Central memory CD8-positive, alpha-beta T cell (primary cell): ENCODE results near the gene EIF3D.
"Not testable (repeated sequence)": the region's sequence is repeated elsewhere in the genome, so short reads cannot be mapped to it uniquely, and the experiment has no call there.

Source experiments
- ATAC-seq: fragments of 150-1000 bp; cut with Tn5 transposase; replicated peaks from 2 replicates; pipeline ENCODE4 v1.10.0; 2022; ENCODE audit warnings: mild to moderate bottlenecking, moderate FRiP score, moderate number of reproducible peaks; ENCODE audit not compliant: poor library complexity, severe bottlenecking; ENCODE audit errors: extremely low read depth
- DNase-seq, 2 donors: peaks; one replicate each; pipeline ENCODE4 v3.0.0; 2021; ENCODE audit warnings: low spot score in 2 of 2
- H3K27ac Mint-ChIP-seq: one replicate; pipeline ENCODE4 v1.8.0; 2022; ENCODE audit warnings: low read depth, mild to moderate bottlenecking, moderate library complexity, mixed read lengths
- H3K27me3 Mint-ChIP-seq: one replicate; pipeline ENCODE4 v1.8.0; 2022; ENCODE audit warnings: mixed read lengths
- H3K36me3 Mint-ChIP-seq: one replicate; pipeline ENCODE4 v1.8.0; 2022; ENCODE audit warnings: mild to moderate bottlenecking, moderate library complexity, mixed read lengths; ENCODE audit not compliant: insufficient read depth
- H3K4me1 Mint-ChIP-seq: one replicate; pipeline ENCODE4 v1.8.0; 2022; ENCODE audit warnings: mixed read lengths
- H3K4me3 Mint-ChIP-seq: one replicate; pipeline ENCODE4 v1.8.0; 2022; ENCODE audit warnings: mild to moderate bottlenecking, moderate library complexity, mixed read lengths
- H3K9me3 Mint-ChIP-seq: one replicate; pipeline ENCODE4 v1.8.0; 2022; ENCODE audit warnings: mixed read lengths

Gene EIF3D

DNA sequence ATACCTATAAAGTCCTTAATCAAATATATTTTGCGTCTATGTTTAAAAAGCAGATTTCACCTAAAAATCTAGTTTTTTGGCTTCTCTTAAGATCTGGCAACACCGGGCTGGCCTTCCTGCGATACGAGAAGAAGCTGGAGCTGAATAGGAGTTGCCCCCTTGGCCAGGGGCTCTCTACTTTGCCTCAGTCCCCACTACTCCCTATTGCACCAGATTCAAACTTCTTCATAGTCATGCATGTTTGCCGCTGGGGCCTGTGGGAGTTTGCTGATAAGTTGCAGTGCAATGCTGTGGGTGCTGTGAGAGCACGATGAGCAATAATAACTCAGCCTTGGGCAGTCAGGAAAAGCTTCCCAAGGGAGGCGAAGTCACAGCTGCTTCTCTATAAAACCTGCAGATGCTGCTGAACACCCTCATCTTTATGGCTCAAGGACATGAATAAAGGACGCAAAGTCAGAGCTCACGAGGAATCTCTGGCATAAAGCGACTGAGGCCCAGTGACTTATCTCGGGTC, 15.2 kb upstream of the EIF3D start:
- Mint-ChIP-seq H3K9me3 (no peaks in the 10 kb centered on the region), H3K27me3 (peaks cover 57% of the 10 kb centered on the region), H3K36me3 (peaks cover under 1% of the 10 kb centered on the region), H3K27ac (no peak overlapping the region), H3K4me3 (no peak overlapping the region), H3K4me1 (no peaks in the 10 kb centered on the region)
- DNase-seq (no peak), ATAC-seq (no peak)

DNA sequence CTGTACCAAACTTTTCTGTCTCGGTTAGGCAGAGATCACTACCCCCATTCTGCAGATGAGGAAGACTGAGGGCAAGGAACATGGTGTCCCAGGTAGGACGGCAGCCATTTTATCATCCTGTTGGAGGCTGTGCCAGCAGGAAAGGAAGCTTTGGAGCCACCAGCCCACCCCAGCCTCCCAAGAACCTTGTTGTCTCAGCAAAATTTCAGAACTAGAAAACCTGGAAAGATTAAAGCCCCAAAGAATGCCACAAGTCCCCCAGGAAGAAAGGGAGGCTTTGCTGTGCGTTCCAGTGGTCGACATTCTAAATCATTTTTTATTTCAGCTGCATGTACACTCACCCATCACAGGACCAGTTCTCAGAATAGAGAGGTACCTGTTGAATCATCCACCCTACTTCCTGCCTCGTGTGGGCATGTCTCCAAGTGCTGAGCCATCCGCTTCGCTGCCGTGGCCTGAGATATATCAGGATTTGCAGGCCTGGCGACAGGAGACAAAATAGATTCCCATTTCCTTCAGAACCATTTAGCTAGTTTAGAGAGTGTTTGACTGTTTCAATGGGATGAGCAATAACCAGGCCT, 13.0 kb upstream of the EIF3D start:
- no peak overlapping the region for H3K4me3 Mint-ChIP-seq
- H3K27ac Mint-ChIP-seq, result no peak overlapping the region
- DNase-seq (no peak), ATAC-seq (no peak)
- no peaks in the 10 kb centered on the region for H3K4me1 Mint-ChIP-seq
- H3K36me3 Mint-ChIP-seq, result peaks cover 3% of the 10 kb centered on the region
- H3K9me3 Mint-ChIP-seq, result no peaks in the 10 kb centered on the region
- H3K27me3 Mint-ChIP-seq, result peaks cover 45% of the 10 kb centered on the region

DNA sequence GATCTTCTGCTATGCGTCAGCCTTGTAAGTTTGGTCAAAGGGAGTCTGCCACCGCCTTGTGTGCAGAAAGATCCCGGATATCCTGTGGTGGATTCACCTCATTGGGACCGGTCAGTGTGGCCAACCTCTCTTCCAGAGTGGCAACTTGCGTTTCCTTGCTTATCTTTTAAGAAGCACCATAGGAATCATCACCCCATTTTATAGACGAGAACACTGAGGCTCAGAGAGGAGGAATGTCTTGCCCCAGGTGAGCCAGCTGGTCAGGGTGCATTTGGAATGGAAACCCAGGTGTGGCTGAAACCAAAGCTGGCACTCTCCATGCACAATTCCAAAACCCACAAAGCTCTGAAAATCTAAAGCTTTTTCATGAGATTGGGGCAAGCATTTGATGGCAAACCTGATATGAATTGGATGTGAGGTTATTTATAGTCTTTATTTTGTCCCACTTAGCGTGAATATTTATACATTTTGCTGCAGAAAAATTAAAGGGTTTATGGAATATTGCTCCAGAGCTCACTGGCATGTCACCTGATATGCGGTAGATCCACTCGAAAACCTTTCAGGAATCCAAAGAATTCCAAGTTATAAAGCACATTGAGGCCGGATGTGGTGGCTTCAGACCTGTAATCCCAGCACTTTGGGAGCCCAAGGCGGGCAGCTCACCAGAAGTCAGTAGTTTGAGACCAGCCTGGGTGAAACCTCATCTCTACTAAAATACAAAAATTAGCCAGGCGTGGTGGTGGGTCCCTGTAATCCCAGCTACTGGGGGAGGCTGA, 12.1 kb upstream of the EIF3D start:
- Mint-ChIP-seq H3K4me1 (no peaks in the 10 kb centered on the region), H3K27ac (no peak overlapping the region), H3K27me3 (peaks cover 36% of the 10 kb centered on the region), H3K36me3 (peaks cover 3% of the 10 kb centered on the region), H3K9me3 (no peaks in the 10 kb centered on the region), H3K4me3 (no peak overlapping the region)
- ATAC-seq (no peak), DNase-seq (no peak)

DNA sequence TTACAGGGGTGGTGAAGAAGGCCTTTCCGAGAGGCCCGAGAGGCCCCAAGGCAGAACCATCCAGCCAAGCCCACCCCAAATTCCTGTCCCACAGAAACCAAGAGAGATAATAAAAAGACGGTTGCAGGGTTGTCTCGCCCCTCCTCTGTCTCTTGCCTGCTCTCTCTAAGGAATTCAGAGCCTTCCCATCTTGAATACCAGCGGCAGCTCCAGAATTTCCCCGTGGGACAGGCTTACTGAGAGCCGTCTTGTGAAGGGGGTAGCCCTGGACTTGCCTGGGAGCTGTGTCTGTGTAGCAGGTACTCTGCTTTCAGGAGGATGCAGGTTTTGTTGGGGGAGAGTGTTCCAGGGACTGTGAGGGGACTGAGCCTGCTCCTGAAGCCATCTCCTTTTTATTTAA, 9.6 kb upstream of the EIF3D start:
- ATAC-seq, result no peak

DNA sequence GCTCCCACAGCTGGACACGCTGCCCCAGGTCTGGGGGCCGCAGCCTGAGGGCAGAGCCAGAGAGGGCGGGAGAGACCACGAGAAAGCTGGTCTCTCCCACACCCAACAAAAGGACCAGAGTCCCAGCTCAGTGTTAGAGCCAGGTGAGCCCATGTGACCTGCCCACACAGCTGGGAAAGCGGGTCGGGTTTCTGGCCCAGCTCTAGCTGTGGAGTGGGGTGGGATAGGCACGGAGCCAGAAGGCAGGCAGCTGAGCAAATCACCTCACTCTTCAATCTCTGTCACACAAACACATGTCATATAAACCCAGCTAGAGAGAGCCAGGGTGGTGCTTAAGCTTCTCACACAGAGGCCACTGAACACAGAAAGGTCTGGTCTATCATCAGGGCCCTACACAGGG, 7.8 kb upstream of the EIF3D start:
- H3K27me3 Mint-ChIP-seq, result peaks cover 27% of the 10 kb centered on the region
- H3K27ac Mint-ChIP-seq, result no peak overlapping the region
- H3K4me3 Mint-ChIP-seq, result no peak overlapping the region
- peaks cover 3% of the 10 kb centered on the region for H3K36me3 Mint-ChIP-seq
- DNase-seq (no peak), ATAC-seq (no peak)
- no peaks in the 10 kb centered on the region for H3K4me1 Mint-ChIP-seq
- H3K9me3 Mint-ChIP-seq, result no peaks in the 10 kb centered on the region

More for the DNA sequence above, 9.6 kb upstream of the EIF3D start:
- Mint-ChIP-seq H3K4me3 (no peak overlapping the region), H3K27me3 (peaks cover 27% of the 10 kb centered on the region), H3K36me3 (peaks cover 3% of the 10 kb centered on the region), H3K9me3 (no peaks in the 10 kb centered on the region), H3K4me1 (no peaks in the 10 kb centered on the region), H3K27ac (no peak overlapping the region)
- DNase-seq, result no peak

DNA sequence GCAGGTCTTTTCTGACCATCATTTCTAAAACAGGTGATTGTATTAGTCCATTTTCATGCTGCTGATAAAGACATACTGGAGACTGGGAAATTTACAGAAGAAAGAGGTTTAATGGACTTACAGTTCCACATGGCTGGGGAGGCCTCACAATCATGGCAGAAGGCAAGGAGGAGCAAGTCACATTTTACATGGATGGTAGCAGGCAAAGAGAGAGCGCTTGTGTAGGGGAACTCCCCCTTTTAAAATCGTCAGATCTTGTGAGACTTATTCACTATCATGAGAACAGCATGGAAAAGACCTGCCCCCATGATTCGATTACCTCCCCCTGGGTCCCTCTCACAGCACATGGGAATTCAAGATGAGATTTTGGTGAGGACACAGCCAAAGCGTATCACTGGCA, 4.4 kb upstream of the EIF3D start:
- not testable (repeated sequence) for H3K4me3 Mint-ChIP-seq, H3K4me1 Mint-ChIP-seq, H3K27me3 Mint-ChIP-seq, H3K9me3 Mint-ChIP-seq, H3K27ac Mint-ChIP-seq, H3K36me3 Mint-ChIP-seq, ATAC-seq, DNase-seq

DNA sequence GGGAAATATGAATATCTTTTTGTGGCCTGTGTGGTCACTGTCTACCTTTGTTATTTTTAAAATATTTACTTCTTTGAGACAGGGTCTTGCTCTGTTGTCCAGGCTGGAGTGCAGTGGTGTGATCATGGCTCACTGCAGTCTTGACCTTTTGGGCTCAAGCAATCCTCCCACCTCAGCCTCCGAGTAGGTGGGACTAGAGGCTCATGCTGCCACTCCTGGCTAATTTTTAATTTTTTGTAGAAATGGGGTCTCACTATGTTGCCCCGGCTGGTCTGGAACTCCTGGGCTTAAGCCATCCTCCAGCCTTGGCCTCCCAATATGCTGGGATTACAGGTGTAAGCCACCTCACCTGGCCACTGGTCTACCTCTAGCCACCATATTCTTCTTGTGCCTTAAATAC, 3.5 kb upstream of the EIF3D start:
- Mint-ChIP-seq H3K36me3 (peaks cover 8% of the 10 kb centered on the region), H3K4me3 (no peak overlapping the region), H3K27me3 (no peaks in the 10 kb centered on the region), H3K27ac (no peak overlapping the region), H3K9me3 (no peaks in the 10 kb centered on the region), H3K4me1 (peaks cover 5% of the 10 kb centered on the region)
- DNase-seq, result no peak
- no peak for ATAC-seq

DNA sequence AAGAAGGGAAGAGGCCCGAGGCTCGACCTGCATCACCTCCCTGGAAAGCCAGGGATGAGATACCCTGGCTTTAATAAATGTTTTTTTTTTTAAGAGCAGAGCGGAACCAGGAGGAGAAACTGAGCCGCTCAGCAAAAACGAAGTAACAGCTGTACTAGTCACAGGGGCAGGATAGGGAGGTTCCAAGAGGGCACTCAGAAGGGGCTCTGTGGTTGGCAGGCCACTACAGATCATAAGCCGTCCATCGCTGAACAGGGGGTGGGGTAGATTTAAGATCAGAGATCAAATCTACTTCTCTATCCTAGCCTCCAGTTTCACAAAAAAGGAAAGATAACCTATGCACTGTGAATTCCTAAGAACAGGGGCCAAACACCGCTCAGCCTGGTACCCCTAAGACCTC, 625 bp downstream of the EIF3D start:
- Mint-ChIP-seq H3K27ac (peak overlapping the region; percentile 97), H3K9me3 (no peaks in the 10 kb centered on the region), H3K4me1 (peaks cover 18% of the 10 kb centered on the region), H3K4me3 (peak overlapping the region; percentile 87), H3K27me3 (no peaks in the 10 kb centered on the region), H3K36me3 (peaks cover 39% of the 10 kb centered on the region)
- DNase-seq (no peak), ATAC-seq (peak; percentile 1)

DNA sequence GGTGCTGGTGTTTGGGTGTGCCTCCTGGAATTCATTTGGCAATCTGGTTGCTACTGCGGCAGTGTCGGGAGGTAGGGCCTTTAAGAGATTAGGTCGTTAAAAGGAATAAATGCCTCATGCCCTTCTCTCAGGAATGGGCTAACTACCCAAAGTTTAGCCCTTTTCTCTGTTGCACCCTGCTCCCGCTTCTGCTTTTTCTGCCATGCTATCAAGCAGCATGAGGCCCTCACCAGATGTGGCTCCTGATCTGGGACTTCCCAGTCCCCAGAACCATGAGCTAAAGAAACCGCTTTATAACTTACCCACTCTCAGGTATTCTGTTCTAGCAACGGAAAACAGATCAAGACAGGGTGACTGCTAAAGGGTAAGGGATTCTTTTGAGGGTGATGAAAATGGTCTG, 6.3 kb downstream of the EIF3D start:
- DNase-seq (no peak), ATAC-seq (no peak)
- peaks cover 13% of the 10 kb centered on the region for H3K4me1 Mint-ChIP-seq
- no peaks in the 10 kb centered on the region for H3K27me3 Mint-ChIP-seq
- H3K4me3 Mint-ChIP-seq, result no peak overlapping the region
- no peak overlapping the region for H3K27ac Mint-ChIP-seq
- H3K36me3 Mint-ChIP-seq, result peaks cover 81% of the 10 kb centered on the region
- no peaks in the 10 kb centered on the region for H3K9me3 Mint-ChIP-seq

DNA sequence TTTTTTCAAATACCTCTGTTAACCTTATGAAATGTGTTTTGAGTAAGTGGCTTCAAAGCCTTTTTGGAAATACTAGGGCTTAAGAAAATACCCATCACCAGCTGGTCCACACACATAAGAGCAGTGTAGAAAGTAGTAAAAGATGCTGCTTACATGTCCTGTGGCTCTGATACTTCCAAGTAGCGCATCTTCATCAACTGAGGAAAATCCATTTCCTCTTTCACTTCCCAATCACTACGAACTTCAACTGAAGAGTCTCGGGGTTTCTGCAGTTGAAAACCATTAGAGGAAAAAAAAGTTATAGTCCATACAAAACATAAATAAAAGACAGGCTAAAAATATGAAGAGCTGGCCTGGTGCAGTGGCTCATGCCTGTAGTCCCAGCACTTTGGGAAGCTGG, 8.5 kb downstream of the EIF3D start:
- Mint-ChIP-seq H3K9me3 (no peaks in the 10 kb centered on the region), H3K4me3 (no peak overlapping the region), H3K36me3 (peaks cover 88% of the 10 kb centered on the region), H3K27me3 (no peaks in the 10 kb centered on the region), H3K4me1 (no peaks in the 10 kb centered on the region), H3K27ac (no peak overlapping the region)
- no peak for DNase-seq
- no peak for ATAC-seq

DNA sequence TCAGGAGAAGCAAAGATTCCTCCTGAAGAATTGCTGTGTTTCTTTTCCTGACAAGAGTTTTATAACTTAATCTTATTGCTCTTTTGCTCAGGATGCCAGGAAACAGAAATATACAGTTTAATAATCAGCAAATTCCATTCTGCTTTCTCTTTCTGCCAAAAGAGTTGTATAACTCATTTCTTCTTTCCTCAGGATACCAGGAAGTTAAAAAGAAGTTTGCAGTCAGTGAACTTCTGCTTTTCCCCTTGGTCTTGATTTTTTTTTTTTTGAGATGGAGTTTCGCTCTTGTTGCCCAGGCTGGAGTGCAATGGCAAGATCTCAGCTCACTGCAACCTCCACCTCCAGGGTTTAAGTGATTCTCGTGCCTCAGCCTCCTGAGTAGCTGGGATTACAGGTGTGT, 9.1 kb downstream of the EIF3D start:
- not testable (repeated sequence) for ATAC-seq, H3K27ac Mint-ChIP-seq, H3K4me3 Mint-ChIP-seq, H3K4me1 Mint-ChIP-seq, DNase-seq, H3K27me3 Mint-ChIP-seq, H3K9me3 Mint-ChIP-seq
- peaks cover 90% of the 10 kb centered on the region for H3K36me3 Mint-ChIP-seq

DNA sequence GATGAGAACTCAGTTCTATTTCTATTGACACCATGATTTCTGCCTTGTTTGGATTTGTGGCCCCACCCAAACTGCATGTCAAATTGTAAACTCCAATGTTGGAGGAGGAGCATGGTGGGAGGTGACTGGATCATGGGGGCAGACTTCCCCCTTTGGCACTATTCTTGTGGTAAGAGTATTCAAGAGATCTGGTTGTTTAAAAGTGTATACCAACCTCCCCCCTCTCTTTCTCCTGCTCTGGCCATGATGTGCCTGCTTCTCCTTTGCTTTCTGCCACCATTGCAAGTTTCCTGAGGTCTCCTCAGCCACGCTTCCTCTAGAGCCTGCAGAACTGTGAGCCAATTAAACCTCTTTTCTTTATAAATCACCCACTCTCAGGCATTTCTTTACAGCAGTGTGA, 14.2 kb downstream of the EIF3D start:
- H3K27ac Mint-ChIP-seq, result no peak overlapping the region
- H3K36me3 Mint-ChIP-seq, result peaks cover 80% of the 10 kb centered on the region
- DNase-seq, result no peak
- no peaks in the 10 kb centered on the region for H3K9me3 Mint-ChIP-seq
- H3K27me3 Mint-ChIP-seq, result no peaks in the 10 kb centered on the region
- ATAC-seq, result no peak
- H3K4me1 Mint-ChIP-seq, result peaks cover 8% of the 10 kb centered on the region
- no peak overlapping the region for H3K4me3 Mint-ChIP-seq

DNA sequence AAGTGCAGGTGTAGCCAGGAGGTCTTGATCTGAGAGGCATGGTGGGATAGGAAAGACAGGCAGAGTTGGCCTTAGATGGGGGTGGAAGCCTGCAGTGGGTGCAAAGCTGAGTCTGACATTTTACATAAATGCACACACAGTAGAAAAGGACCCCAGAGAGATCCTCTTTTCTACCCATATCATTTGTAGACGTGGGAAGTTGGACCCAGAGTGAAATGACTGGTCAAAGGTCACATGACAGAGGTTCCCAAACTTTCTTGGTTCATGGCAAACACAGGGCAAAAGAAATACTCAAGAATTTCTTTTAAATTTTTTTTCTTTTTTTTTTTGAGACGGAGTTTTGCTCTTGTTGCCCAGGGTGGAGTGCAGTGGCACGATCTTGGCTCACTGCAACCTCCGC, 16.0 kb downstream of the EIF3D start:
- no peak for DNase-seq
- no peak for ATAC-seq
- H3K4me3 Mint-ChIP-seq, result no peak overlapping the region

More for the DNA sequence above, 16.0 kb downstream of the EIF3D start:
- peaks cover 69% of the 10 kb centered on the region for H3K36me3 Mint-ChIP-seq
- no peaks in the 10 kb centered on the region for H3K27me3 Mint-ChIP-seq
- no peak overlapping the region for H3K27ac Mint-ChIP-seq
- no peaks in the 10 kb centered on the region for H3K9me3 Mint-ChIP-seq
- H3K4me1 Mint-ChIP-seq, result peaks cover 8% of the 10 kb centered on the region
